Prostate gland (tissue), 2 donors: ENCODE data around the gene ADGRD1.

Source experiments
- CTCF ChIP-seq, 4 experiments: fragments of 200-600 bp in 2 of 4; fragments of 450-650 bp in 2 of 4; sonication (generic) in 2 of 4; IDR thresholded peaks; 1 replicate in 3 of 4; 2 replicates in 1 of 4; pipeline ENCODE4 v1.5.1; 2016 to 2019; ENCODE audit warnings: antibody characterized with exemption in 4 of 4, mild to moderate bottlenecking in 2 of 4, moderate library complexity in 2 of 4
- POLR2A ChIP-seq: fragments of 450-650 bp; IDR thresholded peaks from one replicate; pipeline ENCODE4 v1.6.1; 2016; ENCODE audit warnings: antibody characterized with exemption, mild to moderate bottlenecking

DNA sequence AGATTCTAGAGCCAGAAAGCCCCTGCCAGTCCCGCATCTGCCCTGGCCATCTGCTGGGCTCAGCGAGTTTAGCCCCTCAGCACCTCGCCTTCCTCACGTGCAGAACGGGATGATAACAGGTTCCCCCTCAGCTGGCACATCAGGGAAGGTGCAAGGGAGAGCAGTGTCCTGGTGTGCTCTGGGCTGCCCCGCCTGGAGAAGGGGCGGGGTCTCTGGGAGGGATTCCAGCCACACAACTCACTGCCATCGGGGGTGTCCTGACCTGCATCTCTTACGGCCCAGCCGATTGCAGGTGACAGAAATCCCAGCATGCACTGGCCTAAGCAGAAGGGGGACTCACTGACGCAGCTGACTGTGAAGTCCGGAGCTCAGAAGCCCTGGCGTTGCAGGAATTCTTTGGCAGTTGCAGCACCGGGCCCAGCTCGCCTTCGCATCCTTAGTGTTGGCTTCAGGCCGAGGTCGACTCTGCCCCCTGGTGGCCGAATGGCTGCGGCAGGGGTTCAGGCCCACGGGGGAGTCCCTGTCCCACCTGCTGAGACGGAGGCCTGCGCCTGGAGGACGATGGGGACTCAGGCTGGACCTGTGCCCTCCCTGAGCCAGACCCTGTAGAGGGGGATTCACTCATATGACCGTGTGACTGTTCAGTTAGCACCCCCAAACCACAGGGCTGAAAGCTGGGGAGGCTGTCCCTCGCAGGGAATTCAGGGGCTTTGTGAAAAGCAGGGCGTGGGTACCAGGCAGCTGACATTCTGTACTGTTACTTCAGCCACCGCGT lies 178.6 kb downstream of the ADGRD1 start:
- TF ChIP-seq POLR2A (no peak), CTCF (IDR thresholded peaks at IDR 0.05) (peak; percentile 32 to 74 (median 67))
